ENCODE results near the gene MBOAT2. TPM values are rescaled to one million over a fixed set of nuclear protein-coding genes. Genes with fewer than 3 reads are reported as not detected.

Gene MBOAT2
- total RNA-seq, 5 donors from 2014 or later (not counting 1 experiment from before 2014, with no cell fraction given), result 1.3 to 3.0 (median 2.7) TPM

- no peak overlapping the region for H3K4me3 ChIP-seq (ENCODE audit: control insufficient read depth in 1 of 2, extremely low read depth in 1 of 2, low read length in 1 of 2)
- no peaks in the 10 kb centered on the region for H3K9me3 ChIP-seq
- ChIA-PET CTCF (no interaction called here), POLR2A (no interaction called here)
- peaks cover 39% of the 10 kb centered on the region for H3K36me3 Mint-ChIP-seq
- DNase-seq (no peak), ATAC-seq (replicated peaks in 1 of 4) (no peak)
- peaks cover 4 to 35% of the 10 kb centered on the region in 2 donors for H3K36me3 ChIP-seq (ENCODE audit: control insufficient read depth in 2 of 2, extremely low read depth in 1 of 2, insufficient read depth in 1 of 2, low read length in 1 of 2)
- peaks cover 0 to 2% (median 0%) of the 10 kb centered on the region in 3 donors for H3K4me1 Mint-ChIP-seq
- no peak overlapping the region for H3K4me3 Mint-ChIP-seq
- no peaks in the 10 kb centered on the region for H3K27me3 Mint-ChIP-seq
- H3K27ac ChIP-seq (ENCODE audit: low read length), result no peak overlapping the region
- no peaks in the 10 kb centered on the region for H3K27me3 ChIP-seq (replicated peaks in 1 of 2; ENCODE audit: control insufficient read depth in 2 of 2, extremely low read depth in 1 of 2, insufficient read depth in 2 of 2, low read length in 1 of 2)
- no peaks in the 10 kb centered on the region for H3K4me1 ChIP-seq (ENCODE audit: control insufficient read depth in 1 of 2, extremely low read depth in 1 of 2, insufficient read depth in 2 of 2, low read length in 2 of 2)
- WGBS (ENCODE audit: insufficient coverage), result 80% methylated on average over 5 of the region's 8 CpGs
- no peak overlapping the region for H3K27ac Mint-ChIP-seq
- H3K9me3 Mint-ChIP-seq, result no peaks in the 10 kb centered on the region
Measured at GRCh38 chr2:8821276-8822217, 181.9 kb downstream of the MBOAT2 start.

DNA sequence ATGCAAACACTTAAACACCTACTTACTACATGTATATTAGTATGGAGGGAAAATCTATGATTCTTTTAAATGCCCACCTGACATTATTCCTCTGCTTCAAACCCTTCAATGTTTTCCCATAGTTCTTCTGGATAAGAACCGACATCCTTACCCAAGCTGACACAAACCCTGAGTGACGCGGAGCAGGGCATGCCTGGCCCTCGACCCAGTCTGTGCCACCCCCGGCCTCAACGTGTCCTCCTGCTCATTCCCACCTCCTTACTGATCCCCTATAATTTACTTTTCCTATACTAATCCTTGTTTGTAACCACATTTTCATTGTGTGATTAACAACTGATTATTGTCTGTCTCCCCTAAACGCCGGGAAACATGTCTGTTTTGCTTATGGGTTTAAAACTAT is 183.5 kb downstream of the MBOAT2 start:
- 98% methylated on average over 6 of the region's 8 CpGs for WGBS (ENCODE audit: insufficient coverage)
- H3K27me3 Mint-ChIP-seq, result no peaks in the 10 kb centered on the region
- peaks cover 0 to 2% (median 0%) of the 10 kb centered on the region in 3 donors for H3K4me1 Mint-ChIP-seq
- ChIA-PET POLR2A (no interaction called here), CTCF (no interaction called here)
- H3K4me3 ChIP-seq (ENCODE audit: control insufficient read depth in 1 of 2, extremely low read depth in 1 of 2, low read length in 1 of 2), result no peak overlapping the region
- H3K27ac ChIP-seq (ENCODE audit: low read length), result no peak overlapping the region
- H3K9me3 ChIP-seq, result no peaks in the 10 kb centered on the region
- H3K27me3 ChIP-seq (replicated peaks in 1 of 2; ENCODE audit: control insufficient read depth in 2 of 2, extremely low read depth in 1 of 2, insufficient read depth in 2 of 2, low read length in 1 of 2), result no peaks in the 10 kb centered on the region
- ATAC-seq (replicated peaks in 1 of 4) (no peak), DNase-seq (no peak)
- H3K36me3 Mint-ChIP-seq, result peaks cover 42% of the 10 kb centered on the region
- peaks cover 4 to 44% of the 10 kb centered on the region in 2 donors for H3K36me3 ChIP-seq (ENCODE audit: control insufficient read depth in 2 of 2, extremely low read depth in 1 of 2, insufficient read depth in 1 of 2, low read length in 1 of 2)
- H3K9me3 Mint-ChIP-seq, result no peaks in the 10 kb centered on the region
- no peak overlapping the region for H3K27ac Mint-ChIP-seq
- no peaks in the 10 kb centered on the region for H3K4me1 ChIP-seq (ENCODE audit: control insufficient read depth in 1 of 2, extremely low read depth in 1 of 2, insufficient read depth in 2 of 2, low read length in 2 of 2)
- no peak overlapping the region for H3K4me3 Mint-ChIP-seq

- Histone ChIP-seq H3K27ac (ENCODE audit: low read length) (no peak overlapping the region), H3K4me3 (ENCODE audit: control insufficient read depth in 1 of 2, extremely low read depth in 1 of 2, low read length in 1 of 2) (no peak overlapping the region), H3K4me1 (ENCODE audit: control insufficient read depth in 1 of 2, extremely low read depth in 1 of 2, insufficient read depth in 2 of 2, low read length in 2 of 2) (no peaks in the 10 kb centered on the region), H3K9me3 (no peaks in the 10 kb centered on the region), H3K27me3 (replicated peaks in 1 of 2; ENCODE audit: control insufficient read depth in 2 of 2, extremely low read depth in 1 of 2, insufficient read depth in 2 of 2, low read length in 1 of 2) (no peaks in the 10 kb centered on the region), H3K36me3 (ENCODE audit: control insufficient read depth in 2 of 2, extremely low read depth in 1 of 2, insufficient read depth in 1 of 2, low read length in 1 of 2) (peaks cover 4 to 44% of the 10 kb centered on the region in 2 donors)
- ATAC-seq (replicated peaks in 1 of 4), result no peak
- CTCF ChIA-PET, result no interaction called here
- DNase-seq, result no peak
- Mint-ChIP-seq H3K9me3 (no peaks in the 10 kb centered on the region), H3K27ac (no peak overlapping the region), H3K4me3 (no peak overlapping the region), H3K27me3 (no peaks in the 10 kb centered on the region), H3K36me3 (peaks cover 43% of the 10 kb centered on the region), H3K4me1 (no peaks in the 10 kb centered on the region)
- POLR2A ChIA-PET, result no interaction called here
- WGBS (ENCODE audit: insufficient coverage), result 98% methylated on average over 4 of the region's 5 CpGs
Measured at GRCh38 chr2:8819194-8819593, 184.3 kb downstream of the MBOAT2 start.

DNA sequence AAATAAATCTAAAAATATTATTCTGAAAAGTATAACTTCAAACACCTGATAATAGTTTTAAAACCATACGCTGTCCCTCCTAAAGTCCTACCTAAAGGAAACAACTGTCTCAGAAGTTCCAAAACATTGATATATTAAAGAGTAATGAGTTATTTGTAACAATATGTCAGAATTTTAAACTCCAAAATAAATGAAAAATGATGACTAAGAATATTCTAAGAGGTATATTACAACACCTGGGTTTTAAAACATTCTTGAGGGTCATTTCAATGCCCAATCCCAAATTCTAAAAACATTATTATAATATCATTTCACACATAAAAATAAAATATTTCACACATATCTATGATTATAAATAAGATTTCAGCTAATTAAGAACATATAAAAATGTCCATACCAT is 186.3 kb downstream of the MBOAT2 start:
- Mint-ChIP-seq H3K27me3 (no peaks in the 10 kb centered on the region), H3K4me3 (no peak overlapping the region), H3K4me1 (no peaks in the 10 kb centered on the region), H3K9me3 (no peaks in the 10 kb centered on the region), H3K36me3 (peaks cover 50% of the 10 kb centered on the region), H3K27ac (no peak overlapping the region)
- H3K9me3 ChIP-seq, result no peaks in the 10 kb centered on the region
- no peak overlapping the region for H3K27ac ChIP-seq (ENCODE audit: low read length)
- H3K27me3 ChIP-seq (replicated peaks in 1 of 2; ENCODE audit: control insufficient read depth in 2 of 2, extremely low read depth in 1 of 2, insufficient read depth in 2 of 2, low read length in 1 of 2), result no peaks in the 10 kb centered on the region
- no peak overlapping the region for H3K4me3 ChIP-seq (ENCODE audit: control insufficient read depth in 1 of 2, extremely low read depth in 1 of 2, low read length in 1 of 2)
- ATAC-seq (replicated peaks in 1 of 4), result no peak
- ChIA-PET CTCF (no interaction called here), POLR2A (no interaction called here)
- H3K36me3 ChIP-seq (ENCODE audit: control insufficient read depth in 2 of 2, extremely low read depth in 1 of 2, insufficient read depth in 1 of 2, low read length in 1 of 2), result peaks cover 11 to 58% of the 10 kb centered on the region in 2 donors
- WGBS (ENCODE audit: insufficient coverage), result no CpG with 5 or more reads among the region's 1 CpG
- H3K4me1 ChIP-seq (ENCODE audit: control insufficient read depth in 1 of 2, extremely low read depth in 1 of 2, insufficient read depth in 2 of 2, low read length in 2 of 2), result no peaks in the 10 kb centered on the region
- no peak for DNase-seq

DNA sequence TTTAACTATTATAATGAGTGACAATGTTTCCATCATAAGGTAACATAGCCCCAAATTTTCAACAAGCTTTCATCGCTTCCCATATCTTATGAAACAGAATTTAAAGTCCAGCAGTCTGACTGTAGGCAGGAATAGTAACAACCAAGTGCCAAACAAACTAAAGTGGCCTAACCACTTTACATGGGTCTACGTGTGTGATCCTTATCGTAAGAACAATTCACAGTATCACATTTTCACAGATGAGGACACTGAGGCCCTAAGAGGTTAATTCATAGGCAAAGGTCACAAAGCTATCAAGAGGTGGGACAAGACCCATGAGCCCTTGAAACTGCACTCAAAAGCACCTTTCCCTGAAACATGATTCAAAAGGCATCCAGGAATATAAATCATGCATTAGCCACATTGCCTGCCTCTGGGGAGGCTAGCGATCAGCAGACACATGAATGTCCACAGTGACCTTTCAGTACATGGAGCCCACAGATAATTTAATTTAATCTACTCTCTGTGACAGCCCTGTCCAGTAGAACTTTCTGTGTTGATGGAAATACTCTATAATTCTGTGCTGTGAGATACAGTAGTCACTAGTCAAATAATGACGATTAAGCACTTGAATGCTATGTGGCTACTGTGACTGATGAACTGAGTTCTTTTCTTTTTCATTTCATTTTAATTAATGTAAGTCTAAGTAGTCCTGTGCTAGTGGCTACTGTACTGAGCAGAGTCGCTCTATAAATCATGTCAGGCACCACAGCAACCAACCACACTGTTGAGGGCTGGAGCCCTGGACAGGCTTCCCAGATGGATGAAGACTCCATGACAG is 196.4 kb downstream of the MBOAT2 start:
- Histone ChIP-seq H3K4me3 (ENCODE audit: control insufficient read depth in 1 of 2, extremely low read depth in 1 of 2, low read length in 1 of 2) (no peak overlapping the region), H3K27me3 (replicated peaks in 1 of 2; ENCODE audit: control insufficient read depth in 2 of 2, extremely low read depth in 1 of 2, insufficient read depth in 2 of 2, low read length in 1 of 2) (no peaks in the 10 kb centered on the region), H3K27ac (ENCODE audit: low read length) (no peak overlapping the region), H3K36me3 (ENCODE audit: control insufficient read depth in 2 of 2, extremely low read depth in 1 of 2, insufficient read depth in 1 of 2, low read length in 1 of 2) (peaks cover 2 to 74% of the 10 kb centered on the region in 2 donors), H3K9me3 (no peaks in the 10 kb centered on the region), H3K4me1 (ENCODE audit: control insufficient read depth in 1 of 2, extremely low read depth in 1 of 2, insufficient read depth in 2 of 2, low read length in 2 of 2) (no peaks in the 10 kb centered on the region)
- ATAC-seq (replicated peaks in 1 of 4), result no peak
- ChIA-PET CTCF (no interaction called here), POLR2A (no interaction called here)
- peaks cover 5 to 10% (median 6%) of the 10 kb centered on the region in 3 donors for H3K4me1 Mint-ChIP-seq
- DNase-seq, result no peak
- H3K9me3 Mint-ChIP-seq, result no peaks in the 10 kb centered on the region
- H3K27ac Mint-ChIP-seq, result peak overlapping the region in 1 of 2 donors; percentile 35
- H3K4me3 Mint-ChIP-seq, result no peak overlapping the region
- peaks cover 74% of the 10 kb centered on the region for H3K36me3 Mint-ChIP-seq
- WGBS (ENCODE audit: insufficient coverage), result 93% methylated on average over 2 of the region's 6 CpGs
- no peaks in the 10 kb centered on the region for H3K27me3 Mint-ChIP-seq

GRCh38 chr2:8805278-8806210 is 197.9 kb downstream of the MBOAT2 start:
- ChIA-PET CTCF (no interaction called here), POLR2A (interaction anchor here in 1 of 2 donors (0.6 kb wide), 2 partner anchors 65 to 1009 kb away, joined by 3 read pairs; no protein-coding TSS in a partner anchor)
- no peak overlapping the region for H3K4me3 Mint-ChIP-seq
- Histone ChIP-seq H3K36me3 (ENCODE audit: control insufficient read depth in 2 of 2, extremely low read depth in 1 of 2, insufficient read depth in 1 of 2, low read length in 1 of 2) (peaks cover 2 to 74% of the 10 kb centered on the region in 2 donors), H3K27me3 (replicated peaks in 1 of 2; ENCODE audit: control insufficient read depth in 2 of 2, extremely low read depth in 1 of 2, insufficient read depth in 2 of 2, low read length in 1 of 2) (no peaks in the 10 kb centered on the region), H3K4me3 (ENCODE audit: control insufficient read depth in 1 of 2, extremely low read depth in 1 of 2, low read length in 1 of 2) (no peak overlapping the region), H3K9me3 (no peaks in the 10 kb centered on the region), H3K4me1 (ENCODE audit: control insufficient read depth in 1 of 2, extremely low read depth in 1 of 2, insufficient read depth in 2 of 2, low read length in 2 of 2) (no peaks in the 10 kb centered on the region), H3K27ac (ENCODE audit: low read length) (no peak overlapping the region)
- WGBS (ENCODE audit: insufficient coverage), result 100% methylated on average over 1 of the region's 6 CpGs
- H3K4me1 Mint-ChIP-seq, result peaks cover 5 to 10% (median 7%) of the 10 kb centered on the region in 3 donors
- no peak overlapping the region for H3K27ac Mint-ChIP-seq
- H3K9me3 Mint-ChIP-seq, result no peaks in the 10 kb centered on the region
- H3K36me3 Mint-ChIP-seq, result peaks cover 73% of the 10 kb centered on the region
- DNase-seq (no peak), ATAC-seq (replicated peaks in 1 of 4) (no peak)
- no peaks in the 10 kb centered on the region for H3K27me3 Mint-ChIP-seq

Data from T-cell (primary cell).